BE2C (cell line): ENCODE results near the gene CDC123.
A peak's percentile ranks its signal among the peaks of the same experiment; 100 is the strongest.

Experiments used
- DNase-seq: peaks from one replicate; pipeline ENCODE4 v3.0.0-alpha.2; 2020
- H3K27me3 ChIP-seq: fragments of 250-450 bp; sonication (Bioruptor Pico); 2 replicates; pipeline ENCODE4 v1.5.1; 2020; ENCODE audit warnings: mild to moderate bottlenecking
- H3K36me3 ChIP-seq: fragments of 250-450 bp; sonication (Bioruptor Pico); 2 replicates; pipeline ENCODE4 v1.5.1; 2020; ENCODE audit warnings: mild to moderate bottlenecking
- H3K4me1 ChIP-seq: fragments of 250-450 bp; sonication (Bioruptor Pico); 2 replicates; pipeline ENCODE4 v1.5.1; 2020
- H3K4me3 ChIP-seq: 2 replicates; pipeline ENCODE4 v1.5.1; 2011; ENCODE audit warnings: low read depth, low read length
- H3K9me3 ChIP-seq: fragments of 250-450 bp; sonication (Bioruptor Pico); 2 replicates; pipeline ENCODE4 v1.5.1; 2020
- TF ChIP-seq, protein P1 (sequence below): IDR thresholded peaks from 2 replicates; pipeline ENCODE4 v1.5.1; 2012; ENCODE audit warnings: mild to moderate bottlenecking, low read depth, low read length

Gene CDC123

GRCh38 chr10:12187321-12187905, 8.6 kb upstream of the CDC123 start:
- Histone ChIP-seq H3K9me3 (no peaks in the 10 kb centered on the region), H3K36me3 (peaks cover 36% of the 10 kb centered on the region), H3K4me1 (no peaks in the 10 kb centered on the region), H3K4me3 (no peak overlapping the region), H3K27me3 (no peaks in the 10 kb centered on the region)
- TF ChIP-seq, protein P1, sequence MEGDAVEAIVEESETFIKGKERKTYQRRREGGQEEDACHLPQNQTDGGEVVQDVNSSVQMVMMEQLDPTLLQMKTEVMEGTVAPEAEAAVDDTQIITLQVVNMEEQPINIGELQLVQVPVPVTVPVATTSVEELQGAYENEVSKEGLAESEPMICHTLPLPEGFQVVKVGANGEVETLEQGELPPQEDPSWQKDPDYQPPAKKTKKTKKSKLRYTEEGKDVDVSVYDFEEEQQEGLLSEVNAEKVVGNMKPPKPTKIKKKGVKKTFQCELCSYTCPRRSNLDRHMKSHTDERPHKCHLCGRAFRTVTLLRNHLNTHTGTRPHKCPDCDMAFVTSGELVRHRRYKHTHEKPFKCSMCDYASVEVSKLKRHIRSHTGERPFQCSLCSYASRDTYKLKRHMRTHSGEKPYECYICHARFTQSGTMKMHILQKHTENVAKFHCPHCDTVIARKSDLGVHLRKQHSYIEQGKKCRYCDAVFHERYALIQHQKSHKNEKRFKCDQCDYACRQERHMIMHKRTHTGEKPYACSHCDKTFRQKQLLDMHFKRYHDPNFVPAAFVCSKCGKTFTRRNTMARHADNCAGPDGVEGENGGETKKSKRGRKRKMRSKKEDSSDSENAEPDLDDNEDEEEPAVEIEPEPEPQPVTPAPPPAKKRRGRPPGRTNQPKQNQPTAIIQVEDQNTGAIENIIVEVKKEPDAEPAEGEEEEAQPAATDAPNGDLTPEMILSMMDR, result no peak
- no peak for DNase-seq

- H3K9me3 ChIP-seq, result no peaks in the 10 kb centered on the region
- TF ChIP-seq, protein P1, result no peak
- peaks cover 28% of the 10 kb centered on the region for H3K36me3 ChIP-seq
Observed at GRCh38 chr10:12188656-12189055, 7.3 kb upstream of the CDC123 start.

DNA sequence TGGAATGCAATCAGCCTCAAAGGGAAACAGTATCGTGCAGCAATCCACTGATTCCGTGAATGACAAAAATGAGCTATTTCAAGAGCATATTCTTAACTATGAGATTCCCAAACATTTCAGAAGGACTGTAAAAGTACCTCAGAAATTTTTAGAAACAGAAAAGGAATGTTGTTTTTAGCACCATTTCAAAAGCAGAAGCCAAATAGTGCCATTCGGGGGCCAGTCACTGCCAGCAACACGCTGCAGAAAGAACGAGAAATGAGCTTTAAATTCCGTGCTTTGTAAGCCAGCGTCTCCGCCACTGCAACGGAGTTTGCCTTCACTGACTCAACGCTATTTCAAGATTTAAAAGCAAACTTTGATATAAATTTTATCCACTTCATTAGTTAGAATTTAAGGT, 6.6 kb upstream of the CDC123 start:
- no peak for DNase-seq
- H3K4me3 ChIP-seq, result no peak overlapping the region
- TF ChIP-seq, protein P1, result no peak
- peaks cover 27% of the 10 kb centered on the region for H3K36me3 ChIP-seq
- H3K4me1 ChIP-seq, result no peaks in the 10 kb centered on the region
- no peaks in the 10 kb centered on the region for H3K27me3 ChIP-seq
- no peaks in the 10 kb centered on the region for H3K9me3 ChIP-seq

More at GRCh38 chr10:12188656-12189055, 7.3 kb upstream of the CDC123 start:
- Histone ChIP-seq H3K4me1 (no peaks in the 10 kb centered on the region), H3K27me3 (no peaks in the 10 kb centered on the region), H3K4me3 (no peak overlapping the region)
- no peak for DNase-seq

DNA sequence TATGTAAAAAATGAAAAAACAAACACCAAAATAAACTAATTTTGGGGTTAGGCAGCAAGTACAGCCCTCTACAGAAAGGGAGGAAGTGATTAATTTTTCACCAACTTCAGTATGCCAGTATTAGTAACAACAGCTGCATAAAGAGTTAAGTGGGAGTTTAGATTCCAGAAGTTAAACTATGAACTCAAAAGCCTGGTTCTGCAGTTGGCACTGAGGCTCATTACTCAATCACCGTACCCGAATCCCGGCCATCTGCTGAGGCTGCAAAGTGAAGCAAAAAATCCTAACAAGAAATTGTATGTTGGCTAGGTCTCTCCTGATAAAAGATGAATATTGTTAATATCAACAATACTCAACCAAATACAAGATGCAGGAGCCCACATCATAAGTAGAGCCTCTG, 4.3 kb upstream of the CDC123 start:
- DNase-seq, result no peak
- TF ChIP-seq, protein P1, result no peak
- H3K36me3 ChIP-seq, result peaks cover 8% of the 10 kb centered on the region
- no peaks in the 10 kb centered on the region for H3K27me3 ChIP-seq
- H3K4me3 ChIP-seq, result no peak overlapping the region
- no peaks in the 10 kb centered on the region for H3K9me3 ChIP-seq
- H3K4me1 ChIP-seq, result no peaks in the 10 kb centered on the region

- DNase-seq, result no peak
- H3K4me1 ChIP-seq, result no peaks in the 10 kb centered on the region
- H3K27me3 ChIP-seq, result no peaks in the 10 kb centered on the region
- peaks cover 3% of the 10 kb centered on the region; the same call in 1 of the 2 replicates for H3K36me3 ChIP-seq
- no peaks in the 10 kb centered on the region for H3K9me3 ChIP-seq
- TF ChIP-seq, protein P1, result no peak
- no peak overlapping the region for H3K4me3 ChIP-seq
Observed at GRCh38 chr10:12193193-12193592, 2.8 kb upstream of the CDC123 start.

DNA sequence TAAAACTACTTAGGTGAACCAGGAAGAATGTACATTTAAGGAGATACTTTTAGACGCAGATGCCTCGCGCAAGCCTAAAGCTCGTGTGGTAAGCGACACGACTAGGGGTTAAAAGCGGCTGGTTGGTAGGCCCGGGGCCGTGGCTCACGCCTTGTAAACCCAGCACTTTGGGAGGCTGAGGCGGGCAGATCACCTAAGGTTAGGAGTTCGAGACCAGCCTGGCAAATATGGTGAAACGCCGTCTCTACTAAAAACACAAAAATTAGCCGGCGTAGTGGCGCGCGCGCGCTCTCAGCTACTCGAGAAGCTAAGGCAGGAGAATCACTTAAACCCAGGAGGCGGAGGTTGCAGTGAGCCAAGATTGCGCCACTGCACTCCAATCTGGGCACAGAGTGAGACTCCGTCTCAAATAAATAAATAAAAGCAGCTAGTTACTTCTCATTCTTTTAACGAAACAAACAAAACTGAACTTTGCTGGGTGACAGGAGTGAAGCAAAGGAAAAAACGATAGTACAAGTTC, 1.2 kb upstream of the CDC123 start:
- TF ChIP-seq, protein P1, result no peak
- no peaks in the 10 kb centered on the region for H3K9me3 ChIP-seq
- H3K4me3 ChIP-seq, result peak overlapping the region; percentile 99
- H3K27me3 ChIP-seq, result no peaks in the 10 kb centered on the region
- peaks cover 14% of the 10 kb centered on the region for H3K36me3 ChIP-seq
- no peaks in the 10 kb centered on the region for H3K4me1 ChIP-seq
- peak; percentile 14 for DNase-seq
